NCI-H2029 treated with DMSO at 0.1 percent for 48 hours (cell line): ENCODE results near the gene PFDN2.

Source experiments
- DNase-seq: peaks from one replicate; lab custom pipeline; 2025; lab: John Stamatoyannopoulos, UW

Gene PFDN2

GRCh38 chr1:161051219-161051618 lies 66.6 kb downstream of the PFDN2 start:
- no peak for DNase-seq
